Activated B cell treated with CpG ODN at 0.5 μM for 24 hours (primary cell): Measurements from ENCODE around the gene UROS. TPM values are rescaled to one million over a fixed set of nuclear protein-coding genes. Genes with fewer than 3 reads are reported as not detected.

Source experiments
- ATAC-seq: fragments of 200-7000 bp; cut with Tn5 transposase; one replicate; pipeline ENCODE4 v1.10.0; 2021; ENCODE audit warnings: low read depth, mild to moderate bottlenecking, moderate library complexity
- CTCF ChIA-PET: fragments of 350-600 bp; sonication (Branson Sonifier 250); formaldehyde crosslinking; loops from one replicate; lab custom pipeline; 2021; ENCODE audit warnings: antibody characterized with exemption; lab: Charles Lee
- POLR2A ChIA-PET: fragments of 350-600 bp; sonication (Branson Sonifier 250); formaldehyde crosslinking; loops from one replicate; lab custom pipeline; 2021; ENCODE audit warnings: antibody characterized with exemption; lab: Charles Lee
- DNase-seq: peaks from one replicate; pipeline ENCODE4 v3.0.0; 2022
- H3K27ac Mint-ChIP-seq: one replicate; pipeline ENCODE4 v1.8.0; 2020; ENCODE audit warnings: mixed read lengths
- H3K27me3 Mint-ChIP-seq: one replicate; pipeline ENCODE4 v1.8.0; 2021; ENCODE audit warnings: mixed read lengths
- H3K36me3 Mint-ChIP-seq: one replicate; pipeline ENCODE4 v1.8.0; 2021; ENCODE audit warnings: low read depth, mixed read lengths
- H3K4me1 Mint-ChIP-seq: one replicate; pipeline ENCODE4 v1.8.0; 2021; ENCODE audit warnings: mixed read lengths
- H3K4me3 Mint-ChIP-seq: one replicate; pipeline ENCODE4 v1.8.0; 2020; ENCODE audit warnings: mild to moderate bottlenecking, mixed read lengths
- H3K9me3 Mint-ChIP-seq: one replicate; pipeline ENCODE4 v1.8.0; 2020; ENCODE audit warnings: mixed read lengths
- CTCF ChIP-seq: fragments of 200-600 bp; IDR thresholded peaks from one replicate; pipeline ENCODE4 v1.8.0; 2022; ENCODE audit warnings: antibody characterized with exemption, mild to moderate bottlenecking
- intact Hi-C: fragments of 100-400 bp; cut with micrococcal nuclease; formaldehyde crosslinking; loops from one replicate; pipeline ENCODE4 v1.15.1; 2024
- total RNA-seq: library from RNA; stranded (reverse); gene quantifications from 2 replicates; pipeline ENCODE4 v1.2.3, GENCODE V29; 2022

The UROS gene
- total RNA-seq, 1 donor from 2014 or later: 34.9 TPM

GRCh38 chr10:125850766-125851731 is 28.0 kb upstream of the UROS start:
- ATAC-seq: no peak
- intact Hi-C loops: no loop called here
- no peaks in the 10 kb centered on the region for H3K9me3 Mint-ChIP-seq
- H3K27me3 Mint-ChIP-seq: no peaks in the 10 kb centered on the region
- DNase-seq: no peak
- H3K36me3 Mint-ChIP-seq: peaks cover 54% of the 10 kb centered on the region
- POLR2A ChIA-PET: no interaction called here
- CTCF ChIA-PET: no interaction called here
- no peak for TF ChIP-seq CTCF
- no peaks in the 10 kb centered on the region for H3K4me1 Mint-ChIP-seq
- H3K27ac Mint-ChIP-seq: no peak overlapping the region
- no peak overlapping the region for H3K4me3 Mint-ChIP-seq

GRCh38 chr10:125849448-125849847 is 26.4 kb upstream of the UROS start:
- no peaks in the 10 kb centered on the region for H3K4me1 Mint-ChIP-seq
- ATAC-seq (no peak), DNase-seq (no peak)
- intact Hi-C loops: no loop called here
- no peaks in the 10 kb centered on the region for H3K9me3 Mint-ChIP-seq
- no peaks in the 10 kb centered on the region for H3K27me3 Mint-ChIP-seq
- POLR2A ChIA-PET: no interaction called here
- H3K27ac Mint-ChIP-seq: no peak overlapping the region
- no peak overlapping the region for H3K4me3 Mint-ChIP-seq
- peaks cover 60% of the 10 kb centered on the region for H3K36me3 Mint-ChIP-seq
- no peak for TF ChIP-seq CTCF
- CTCF ChIA-PET: no interaction called here

- no peak for ATAC-seq
- Mint-ChIP-seq H3K27me3 (no peaks in the 10 kb centered on the region), H3K36me3 (peaks cover 65% of the 10 kb centered on the region), H3K4me3 (no peak overlapping the region), H3K27ac (no peak overlapping the region), H3K4me1 (no peaks in the 10 kb centered on the region), H3K9me3 (no peaks in the 10 kb centered on the region)
- POLR2A ChIA-PET: no interaction called here
- no peak for TF ChIP-seq CTCF
- intact Hi-C loops: no loop called here
- DNase-seq: no peak
- CTCF ChIA-PET: no interaction called here
These were observed 25.8 kb upstream of the UROS start for GRCh38 chr10:125848857-125849256.

GRCh38 chr10:125848371-125848770 is 25.3 kb upstream of the UROS start:
- Mint-ChIP-seq H3K27me3 (no peaks in the 10 kb centered on the region), H3K9me3 (no peaks in the 10 kb centered on the region), H3K36me3 (peaks cover 66% of the 10 kb centered on the region), H3K27ac (no peak overlapping the region), H3K4me1 (no peaks in the 10 kb centered on the region), H3K4me3 (no peak overlapping the region)
- intact Hi-C loops: no loop called here
- DNase-seq (no peak), ATAC-seq (no peak)
- ChIA-PET POLR2A (no interaction called here), CTCF (no interaction called here)
- no peak for TF ChIP-seq CTCF

- no peak for DNase-seq
- H3K4me1 Mint-ChIP-seq: no peaks in the 10 kb centered on the region
- intact Hi-C loops: no loop called here
- peaks cover 63% of the 10 kb centered on the region for H3K36me3 Mint-ChIP-seq
- POLR2A ChIA-PET: no interaction called here
- no peak for TF ChIP-seq CTCF
- CTCF ChIA-PET: no interaction called here
- ATAC-seq: no peak
- H3K27ac Mint-ChIP-seq: no peak overlapping the region
- H3K27me3 Mint-ChIP-seq: no peaks in the 10 kb centered on the region
- no peaks in the 10 kb centered on the region for H3K9me3 Mint-ChIP-seq
- no peak overlapping the region for H3K4me3 Mint-ChIP-seq
These were observed 23.8 kb upstream of the UROS start for GRCh38 chr10:125846894-125847293.
